ENCODE data around the gene ZNF385A.

The ZNF385A gene

DNA sequence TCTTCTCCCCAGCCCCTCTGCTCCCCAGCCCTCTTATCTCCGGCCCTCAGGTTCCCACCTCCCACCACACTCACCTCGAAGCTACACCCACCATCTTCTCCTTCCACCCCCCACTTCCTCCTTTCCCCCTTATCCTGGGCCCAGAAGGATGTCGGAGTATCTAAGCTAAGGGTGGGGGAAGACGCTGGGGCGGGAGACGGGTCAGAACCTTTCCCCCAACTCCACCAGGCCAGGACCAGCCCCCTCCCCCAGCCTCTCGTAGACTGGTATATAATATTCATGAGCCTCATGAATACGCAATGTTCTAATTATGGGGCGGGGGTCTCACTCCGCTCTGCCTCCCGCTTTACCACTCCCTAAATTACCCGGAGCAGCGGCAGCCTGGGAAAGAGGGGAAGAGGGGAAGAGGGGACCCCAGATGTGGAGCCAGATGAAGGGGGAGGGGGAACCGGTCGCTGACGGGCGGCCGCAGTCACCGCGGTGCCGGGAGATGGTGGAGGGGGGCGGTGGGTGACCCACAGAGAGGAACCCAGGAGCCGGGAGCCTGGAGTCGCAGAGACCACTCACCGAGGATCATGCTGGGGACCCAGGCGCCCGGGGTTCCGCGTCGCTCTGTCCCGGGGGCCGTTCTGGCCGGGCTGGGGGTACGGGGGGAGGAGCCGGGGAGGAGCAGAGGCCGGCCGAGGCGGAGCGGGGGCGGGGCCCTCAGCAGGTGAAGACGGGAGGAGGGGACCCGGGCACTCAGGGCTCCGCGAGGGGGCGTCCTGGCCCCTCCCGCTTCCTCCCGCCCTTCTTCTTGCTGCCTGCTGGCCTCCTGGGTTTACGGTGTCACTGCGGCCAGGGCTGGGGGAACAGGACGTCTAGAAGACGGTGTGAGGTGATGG is 6.4 kb upstream of the ZNF385A start:
- TF ChIP-seq YY1 (IDR thresholded peaks at IDR 0.05; ENCODE audit: low read depth) (no peak), NFIC (IDR thresholded peaks at IDR 0.05) (no peak), TCF12 (IDR thresholded peaks at IDR 0.05; ENCODE audit: low read depth) (peak; percentile 19; the same call in 1 of the 2 replicates), EGR1 (IDR thresholded peaks at IDR 0.05) (peak; percentile 72), ZBTB7A (IDR thresholded peaks at IDR 0.05; ENCODE audit: low read depth) (peak; percentile 98), FOXM1 (IDR thresholded peaks at IDR 0.05; ENCODE audit: borderline replicate concordance, low read depth) (no peak), TEAD4 (IDR thresholded peaks at IDR 0.05) (no peak), EP300 (IDR thresholded peaks at IDR 0.05; ENCODE audit: borderline replicate concordance) (no peak)
- TF ChIP-seq, protein P1, sequence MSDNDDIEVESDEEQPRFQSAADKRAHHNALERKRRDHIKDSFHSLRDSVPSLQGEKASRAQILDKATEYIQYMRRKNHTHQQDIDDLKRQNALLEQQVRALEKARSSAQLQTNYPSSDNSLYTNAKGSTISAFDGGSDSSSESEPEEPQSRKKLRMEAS (IDR thresholded peaks at IDR 0.05), result no peak

DNA sequence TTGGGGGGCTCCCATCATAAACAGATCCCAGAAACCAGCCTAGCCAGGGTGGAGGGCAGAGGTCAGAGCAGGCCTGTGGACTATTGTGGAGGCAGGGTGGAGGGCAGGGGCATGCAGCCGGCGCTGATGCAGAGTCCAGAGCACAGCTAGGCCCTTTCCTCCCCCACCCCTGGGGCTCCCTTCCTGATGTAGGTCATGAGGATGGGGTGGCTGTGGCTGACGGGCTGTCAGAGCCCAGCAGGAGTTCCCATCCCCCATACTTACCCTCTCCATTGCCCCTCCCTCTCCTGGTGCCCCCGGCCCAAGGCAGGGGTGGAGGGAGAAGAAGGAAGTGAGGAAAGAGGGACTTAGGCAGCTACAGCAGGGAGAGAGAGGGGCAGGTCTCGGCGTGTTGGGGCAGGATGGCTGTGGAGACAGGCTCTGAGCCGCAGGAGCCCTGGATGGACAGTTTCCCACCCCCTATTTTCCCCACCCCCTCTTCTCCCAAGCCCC is 5.7 kb upstream of the ZNF385A start:
- TF ChIP-seq CREB1 (IDR thresholded peaks at IDR 0.05; ENCODE audit: low read depth) (no peak), TEAD4 (IDR thresholded peaks at IDR 0.05) (no peak), TCF12 (IDR thresholded peaks at IDR 0.05; ENCODE audit: low read depth) (no peak), EP300 (IDR thresholded peaks at IDR 0.05; ENCODE audit: borderline replicate concordance) (no peak), RAD21 (IDR thresholded peaks at IDR 0.05; ENCODE audit: low read depth) (no peak), YY1 (IDR thresholded peaks at IDR 0.05; ENCODE audit: low read depth) (no peak), ZBTB7A (IDR thresholded peaks at IDR 0.05; ENCODE audit: low read depth) (no peak), NFIC (IDR thresholded peaks at IDR 0.05) (no peak), CEBPB (IDR thresholded peaks at IDR 0.05) (no peak), FOXM1 (IDR thresholded peaks at IDR 0.05; ENCODE audit: borderline replicate concordance, low read depth) (no peak), TAF1 (IDR thresholded peaks at IDR 0.05; ENCODE audit: low read depth) (no peak)
- TF ChIP-seq, protein P2, sequence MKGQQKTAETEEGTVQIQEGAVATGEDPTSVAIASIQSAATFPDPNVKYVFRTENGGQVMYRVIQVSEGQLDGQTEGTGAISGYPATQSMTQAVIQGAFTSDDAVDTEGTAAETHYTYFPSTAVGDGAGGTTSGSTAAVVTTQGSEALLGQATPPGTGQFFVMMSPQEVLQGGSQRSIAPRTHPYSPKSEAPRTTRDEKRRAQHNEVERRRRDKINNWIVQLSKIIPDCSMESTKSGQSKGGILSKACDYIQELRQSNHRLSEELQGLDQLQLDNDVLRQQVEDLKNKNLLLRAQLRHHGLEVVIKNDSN (IDR thresholded peaks at IDR 0.05), result no peak
- TF ChIP-seq, protein P3, sequence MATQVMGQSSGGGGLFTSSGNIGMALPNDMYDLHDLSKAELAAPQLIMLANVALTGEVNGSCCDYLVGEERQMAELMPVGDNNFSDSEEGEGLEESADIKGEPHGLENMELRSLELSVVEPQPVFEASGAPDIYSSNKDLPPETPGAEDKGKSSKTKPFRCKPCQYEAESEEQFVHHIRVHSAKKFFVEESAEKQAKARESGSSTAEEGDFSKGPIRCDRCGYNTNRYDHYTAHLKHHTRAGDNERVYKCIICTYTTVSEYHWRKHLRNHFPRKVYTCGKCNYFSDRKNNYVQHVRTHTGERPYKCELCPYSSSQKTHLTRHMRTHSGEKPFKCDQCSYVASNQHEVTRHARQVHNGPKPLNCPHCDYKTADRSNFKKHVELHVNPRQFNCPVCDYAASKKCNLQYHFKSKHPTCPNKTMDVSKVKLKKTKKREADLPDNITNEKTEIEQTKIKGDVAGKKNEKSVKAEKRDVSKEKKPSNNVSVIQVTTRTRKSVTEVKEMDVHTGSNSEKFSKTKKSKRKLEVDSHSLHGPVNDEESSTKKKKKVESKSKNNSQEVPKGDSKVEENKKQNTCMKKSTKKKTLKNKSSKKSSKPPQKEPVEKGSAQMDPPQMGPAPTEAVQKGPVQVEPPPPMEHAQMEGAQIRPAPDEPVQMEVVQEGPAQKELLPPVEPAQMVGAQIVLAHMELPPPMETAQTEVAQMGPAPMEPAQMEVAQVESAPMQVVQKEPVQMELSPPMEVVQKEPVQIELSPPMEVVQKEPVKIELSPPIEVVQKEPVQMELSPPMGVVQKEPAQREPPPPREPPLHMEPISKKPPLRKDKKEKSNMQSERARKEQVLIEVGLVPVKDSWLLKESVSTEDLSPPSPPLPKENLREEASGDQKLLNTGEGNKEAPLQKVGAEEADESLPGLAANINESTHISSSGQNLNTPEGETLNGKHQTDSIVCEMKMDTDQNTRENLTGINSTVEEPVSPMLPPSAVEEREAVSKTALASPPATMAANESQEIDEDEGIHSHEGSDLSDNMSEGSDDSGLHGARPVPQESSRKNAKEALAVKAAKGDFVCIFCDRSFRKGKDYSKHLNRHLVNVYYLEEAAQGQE (IDR thresholded peaks at IDR 0.05; ENCODE audit: low read depth), result no peak
- TF ChIP-seq, protein P1 (IDR thresholded peaks at IDR 0.05), result no peak

DNA sequence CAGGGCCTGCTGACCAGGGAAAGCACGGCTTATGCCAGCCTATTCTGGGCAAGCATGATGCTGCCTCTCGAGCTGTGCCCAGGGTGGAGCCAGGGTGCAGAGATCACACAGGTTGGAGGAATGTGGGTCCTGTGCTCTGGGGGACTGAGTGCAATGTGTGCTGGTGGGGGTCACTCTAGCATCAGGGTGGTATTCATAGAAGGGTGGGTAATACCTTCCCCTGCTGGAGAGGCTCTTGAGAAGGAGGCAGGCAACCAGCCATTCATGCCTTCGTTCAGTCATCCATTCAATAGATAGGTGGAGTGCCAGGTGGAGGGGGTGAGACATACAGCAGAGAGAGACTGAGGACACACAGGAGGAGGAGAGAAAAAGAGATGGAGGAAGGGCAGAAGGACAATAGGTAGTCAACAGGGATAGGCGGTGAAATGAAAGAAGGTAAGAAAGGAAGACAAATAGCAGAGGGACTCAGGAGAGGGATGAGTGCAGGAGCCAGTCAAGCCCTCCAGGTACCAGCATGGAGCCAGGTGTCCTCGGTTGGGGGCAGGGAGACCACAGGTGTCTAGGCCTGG is 5.2 kb upstream of the ZNF385A start:
- TF ChIP-seq EGR1 (IDR thresholded peaks at IDR 0.05), result no peak
- no peak for TF ChIP-seq TCF12 (IDR thresholded peaks at IDR 0.05; ENCODE audit: low read depth)
- TF ChIP-seq, protein P3 (IDR thresholded peaks at IDR 0.05; ENCODE audit: low read depth), result no peak
- TF ChIP-seq, protein P2 (IDR thresholded peaks at IDR 0.05), result no peak
- no peak for TF ChIP-seq TEAD4 (IDR thresholded peaks at IDR 0.05)
- TF ChIP-seq FOXM1 (IDR thresholded peaks at IDR 0.05; ENCODE audit: borderline replicate concordance, low read depth), result no peak
- TF ChIP-seq YY1 (IDR thresholded peaks at IDR 0.05; ENCODE audit: low read depth), result no peak

DNA sequence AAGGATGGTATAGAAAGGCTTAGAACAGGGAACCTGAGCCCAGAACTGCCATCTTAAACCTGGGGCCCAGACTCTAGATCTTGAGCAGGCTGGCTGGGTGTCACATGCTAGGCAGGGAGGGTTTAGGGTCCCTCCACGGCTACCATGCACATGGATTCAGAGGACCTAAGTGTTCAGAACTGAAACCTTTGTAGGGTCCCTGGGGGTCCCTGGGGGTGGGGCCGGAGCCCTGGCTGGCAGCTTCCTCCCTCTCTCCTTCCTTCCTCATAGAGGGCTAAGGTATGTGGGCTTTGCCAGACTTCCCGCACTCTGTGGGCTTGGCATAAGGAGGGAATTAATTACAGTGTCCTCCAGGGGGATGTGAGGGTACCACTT is 4.6 kb upstream of the ZNF385A start:
- TF ChIP-seq EP300 (IDR thresholded peaks at IDR 0.05; ENCODE audit: borderline replicate concordance), result no peak
- no peak for TF ChIP-seq TAF1 (IDR thresholded peaks at IDR 0.05; ENCODE audit: low read depth)
- TF ChIP-seq, protein P2 (IDR thresholded peaks at IDR 0.05), result no peak
- TF ChIP-seq FOXM1 (IDR thresholded peaks at IDR 0.05; ENCODE audit: borderline replicate concordance, low read depth), result no peak
- TF ChIP-seq CEBPB (IDR thresholded peaks at IDR 0.05), result no peak
- no peak for TF ChIP-seq CREB1 (IDR thresholded peaks at IDR 0.05; ENCODE audit: low read depth)
- TF ChIP-seq EGR1 (IDR thresholded peaks at IDR 0.05), result no peak
- TF ChIP-seq, protein P1 (IDR thresholded peaks at IDR 0.05), result no peak
- TF ChIP-seq, protein P3 (IDR thresholded peaks at IDR 0.05; ENCODE audit: low read depth), result no peak
- no peak for TF ChIP-seq ZBTB7A (IDR thresholded peaks at IDR 0.05; ENCODE audit: low read depth)
- no peak for TF ChIP-seq RAD21 (IDR thresholded peaks at IDR 0.05; ENCODE audit: low read depth)
- no peak for TF ChIP-seq TEAD4 (IDR thresholded peaks at IDR 0.05)
- no peak for TF ChIP-seq NFIC (IDR thresholded peaks at IDR 0.05)
- no peak for TF ChIP-seq YY1 (IDR thresholded peaks at IDR 0.05; ENCODE audit: low read depth)
- no peak for TF ChIP-seq TCF12 (IDR thresholded peaks at IDR 0.05; ENCODE audit: low read depth)

Measured in Ishikawa (cell line).